Glutamatergic neuron (in vitro differentiated cells): ENCODE data around the gene AGAP1. TPM values are rescaled to one million over a fixed set of nuclear protein-coding genes. Genes with fewer than 3 reads are reported as not detected.

Experiments
- DNase-seq: peaks from one replicate; pipeline ENCODE4 v3.0.0; 2022
- H3K27ac Mint-ChIP-seq: one replicate; pipeline ENCODE4 v1.8.0; 2020; ENCODE audit warnings: mild to moderate bottlenecking, mixed read lengths, inconsistent platforms; ENCODE audit not compliant: unreplicated experiment
- H3K27me3 Mint-ChIP-seq: one replicate; pipeline ENCODE4 v1.8.0; 2020; ENCODE audit warnings: mild to moderate bottlenecking, moderate library complexity, mixed read lengths, inconsistent platforms; ENCODE audit not compliant: unreplicated experiment
- H3K36me3 Mint-ChIP-seq: one replicate; pipeline ENCODE4 v1.8.0; 2020; ENCODE audit warnings: mild to moderate bottlenecking, mixed read lengths, inconsistent platforms; ENCODE audit not compliant: unreplicated experiment
- H3K4me1 Mint-ChIP-seq: one replicate; pipeline ENCODE4 v1.8.0; 2020; ENCODE audit warnings: mild to moderate bottlenecking, low read depth, mixed read lengths, inconsistent platforms; ENCODE audit not compliant: unreplicated experiment
- H3K4me3 Mint-ChIP-seq: one replicate; pipeline ENCODE4 v1.8.0; 2020; ENCODE audit warnings: mild to moderate bottlenecking, mixed read lengths, inconsistent platforms; ENCODE audit not compliant: unreplicated experiment
- H3K9me3 Mint-ChIP-seq: one replicate; pipeline ENCODE4 v1.8.0; 2020; ENCODE audit warnings: mild to moderate bottlenecking, moderate library complexity, mixed read lengths, inconsistent platforms; ENCODE audit not compliant: unreplicated experiment
- total RNA-seq: library from RNA; stranded (reverse); fragmentation: NEBNext Ultra II Directional; extraction: Animal tissue kit (Norgen Biotek cat#: 25700); gene quantifications from one replicate; pipeline ENCODE4 v1.2.1, GENCODE V29; 2021; ENCODE audit not compliant: unreplicated experiment
- TF ChIP-seq, protein P1 (sequence below): fragments of 200-600 bp; sonication (generic); IDR thresholded peaks from one replicate; pipeline ENCODE4 v1.5.0; 2021; ENCODE audit not compliant: partially characterized antibody, unreplicated experiment

Gene AGAP1
- total RNA-seq, 1 donor from 2014 or later, result 153 TPM

DNA sequence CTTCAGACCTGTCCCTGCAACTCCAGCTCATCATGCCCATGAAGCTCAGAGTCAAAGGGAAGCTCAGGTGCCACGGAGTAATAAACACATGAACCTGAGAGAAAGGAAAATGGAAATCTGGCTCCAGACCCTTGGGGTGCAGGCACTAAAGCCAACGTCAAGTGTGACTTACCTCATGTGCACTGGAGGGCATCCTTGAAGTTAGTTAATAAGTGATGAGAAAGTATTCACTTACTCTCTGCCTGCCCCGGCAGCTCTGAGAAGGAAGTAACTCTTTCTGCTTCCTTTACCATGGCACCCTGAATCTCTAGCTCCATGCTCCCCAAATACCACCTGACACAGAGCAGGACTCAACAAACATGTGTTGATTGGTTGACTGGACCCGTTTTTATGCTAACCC lies 21.4 kb upstream of the AGAP1 start:
- Mint-ChIP-seq H3K27ac (no peak overlapping the region), H3K9me3 (peaks cover 2% of the 10 kb centered on the region), H3K4me1 (no peaks in the 10 kb centered on the region), H3K36me3 (no peaks in the 10 kb centered on the region), H3K27me3 (peaks cover 1% of the 10 kb centered on the region), H3K4me3 (no peak overlapping the region)
- TF ChIP-seq, protein P1, sequence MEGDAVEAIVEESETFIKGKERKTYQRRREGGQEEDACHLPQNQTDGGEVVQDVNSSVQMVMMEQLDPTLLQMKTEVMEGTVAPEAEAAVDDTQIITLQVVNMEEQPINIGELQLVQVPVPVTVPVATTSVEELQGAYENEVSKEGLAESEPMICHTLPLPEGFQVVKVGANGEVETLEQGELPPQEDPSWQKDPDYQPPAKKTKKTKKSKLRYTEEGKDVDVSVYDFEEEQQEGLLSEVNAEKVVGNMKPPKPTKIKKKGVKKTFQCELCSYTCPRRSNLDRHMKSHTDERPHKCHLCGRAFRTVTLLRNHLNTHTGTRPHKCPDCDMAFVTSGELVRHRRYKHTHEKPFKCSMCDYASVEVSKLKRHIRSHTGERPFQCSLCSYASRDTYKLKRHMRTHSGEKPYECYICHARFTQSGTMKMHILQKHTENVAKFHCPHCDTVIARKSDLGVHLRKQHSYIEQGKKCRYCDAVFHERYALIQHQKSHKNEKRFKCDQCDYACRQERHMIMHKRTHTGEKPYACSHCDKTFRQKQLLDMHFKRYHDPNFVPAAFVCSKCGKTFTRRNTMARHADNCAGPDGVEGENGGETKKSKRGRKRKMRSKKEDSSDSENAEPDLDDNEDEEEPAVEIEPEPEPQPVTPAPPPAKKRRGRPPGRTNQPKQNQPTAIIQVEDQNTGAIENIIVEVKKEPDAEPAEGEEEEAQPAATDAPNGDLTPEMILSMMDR, result no peak
- no peak for DNase-seq

DNA sequence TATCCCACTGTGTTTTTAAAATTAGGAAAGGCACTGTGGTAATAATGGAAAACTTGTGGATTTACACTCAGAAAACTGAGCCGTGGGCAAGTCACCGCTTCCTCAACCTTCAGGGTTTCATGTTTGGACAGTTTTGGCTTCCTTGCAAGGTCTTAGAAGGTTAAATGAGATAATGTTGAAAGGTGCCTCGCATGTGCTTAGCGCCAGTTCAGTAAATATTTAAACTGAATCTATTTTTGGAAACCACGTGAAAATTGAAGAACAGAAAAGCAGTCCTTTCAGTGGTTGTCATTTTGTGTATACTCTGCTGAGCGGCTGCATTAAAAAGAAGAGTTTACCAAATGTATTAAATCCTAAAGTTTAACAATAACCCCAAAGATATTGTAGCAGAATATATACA lies 15.2 kb upstream of the AGAP1 start:
- TF ChIP-seq, protein P1, result no peak

DNA sequence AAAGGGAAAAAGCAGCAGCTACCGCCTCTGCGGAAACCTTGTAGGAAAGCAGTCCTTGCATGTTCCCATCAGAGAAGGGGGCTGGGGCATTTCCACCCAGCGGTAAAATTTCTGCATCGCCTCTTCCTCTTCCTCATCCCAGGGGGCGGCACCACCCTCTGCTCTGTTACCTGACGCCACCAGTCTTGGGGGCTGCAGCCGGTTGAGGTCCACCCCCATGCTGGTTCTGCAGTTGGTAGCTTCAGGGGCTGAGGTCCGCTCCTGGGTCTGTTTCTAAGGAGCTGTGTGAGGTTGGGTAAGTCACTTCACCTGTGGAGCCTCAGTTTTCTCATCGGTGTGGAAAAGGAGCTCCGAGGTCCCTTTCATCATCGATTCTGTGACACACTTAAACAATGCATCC lies 14.2 kb upstream of the AGAP1 start:
- H3K27me3 Mint-ChIP-seq, result no peaks in the 10 kb centered on the region
- no peak for DNase-seq
- H3K27ac Mint-ChIP-seq, result no peak overlapping the region
- H3K4me3 Mint-ChIP-seq, result no peak overlapping the region
- no peaks in the 10 kb centered on the region for H3K36me3 Mint-ChIP-seq
- H3K4me1 Mint-ChIP-seq, result no peaks in the 10 kb centered on the region
- no peaks in the 10 kb centered on the region for H3K9me3 Mint-ChIP-seq
- TF ChIP-seq, protein P1, result no peak

More for the DNA sequence above, 15.2 kb upstream of the AGAP1 start:
- H3K4me1 Mint-ChIP-seq, result no peaks in the 10 kb centered on the region
- H3K4me3 Mint-ChIP-seq, result no peak overlapping the region
- DNase-seq, result no peak
- H3K9me3 Mint-ChIP-seq, result no peaks in the 10 kb centered on the region
- no peak overlapping the region for H3K27ac Mint-ChIP-seq
- no peaks in the 10 kb centered on the region for H3K36me3 Mint-ChIP-seq
- H3K27me3 Mint-ChIP-seq, result no peaks in the 10 kb centered on the region

DNA sequence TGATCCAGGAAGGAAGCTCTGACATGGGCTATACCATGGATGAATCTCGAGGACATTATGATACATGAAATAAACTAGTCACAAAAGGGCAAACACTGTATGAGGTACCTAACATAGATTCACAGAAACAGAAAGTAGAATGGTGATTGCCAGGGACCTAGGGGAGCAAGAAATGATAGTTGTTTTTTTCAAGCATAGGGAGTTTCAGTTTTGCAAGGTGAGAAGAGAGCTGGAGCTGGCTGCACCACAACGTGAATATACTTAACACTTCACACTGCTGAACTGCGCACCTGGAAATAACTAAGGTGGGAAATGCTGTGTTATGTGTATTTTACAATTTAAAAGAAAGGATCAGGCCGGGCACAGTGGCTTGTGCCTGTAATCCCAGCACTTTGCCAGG lies 13.2 kb upstream of the AGAP1 start:
- H3K4me3 Mint-ChIP-seq, result no peak overlapping the region
- TF ChIP-seq, protein P1, result no peak
- DNase-seq, result no peak
- no peaks in the 10 kb centered on the region for H3K36me3 Mint-ChIP-seq
- no peaks in the 10 kb centered on the region for H3K4me1 Mint-ChIP-seq
- H3K9me3 Mint-ChIP-seq, result no peaks in the 10 kb centered on the region
- H3K27me3 Mint-ChIP-seq, result peaks cover 2% of the 10 kb centered on the region
- no peak overlapping the region for H3K27ac Mint-ChIP-seq

DNA sequence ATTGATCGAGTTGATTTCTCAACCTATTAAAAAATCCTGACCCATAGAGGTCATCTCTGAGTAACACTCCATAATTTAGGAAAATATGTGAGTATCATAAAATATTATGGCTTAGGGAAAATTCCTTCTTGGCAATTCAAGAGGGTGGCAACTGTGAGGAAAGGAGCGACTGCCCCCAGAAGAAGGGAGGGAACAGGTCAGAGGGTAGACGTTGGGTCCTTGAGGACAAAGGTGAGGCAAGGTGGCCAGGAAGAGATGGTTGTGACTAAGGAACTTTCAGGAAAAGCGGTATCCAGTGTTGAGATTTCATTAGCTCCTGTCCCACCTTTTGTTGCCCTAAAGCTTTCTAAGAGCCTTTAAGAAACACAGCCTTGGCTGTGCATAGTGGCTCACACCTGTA lies 10.5 kb upstream of the AGAP1 start:
- no peaks in the 10 kb centered on the region for H3K4me1 Mint-ChIP-seq
- no peak for DNase-seq
- H3K4me3 Mint-ChIP-seq, result no peak overlapping the region
- no peaks in the 10 kb centered on the region for H3K36me3 Mint-ChIP-seq
- TF ChIP-seq, protein P1, result no peak
- peaks cover 2% of the 10 kb centered on the region for H3K27me3 Mint-ChIP-seq
- H3K9me3 Mint-ChIP-seq, result no peaks in the 10 kb centered on the region
- no peak overlapping the region for H3K27ac Mint-ChIP-seq
